Testis (tissue), 2 donors: ENCODE data around the gene SPEF2.

Source experiments
- CTCF ChIP-seq, 3 experiments: fragments of 450-650 bp in 2 of 3; fragments of 200-600 bp in 1 of 3; sonication (generic) in 1 of 3; IDR thresholded peaks; one replicate each; pipeline ENCODE4 v1.5.1; 2016 to 2019; ENCODE audit warnings: antibody characterized with exemption in 3 of 3, mild to moderate bottlenecking in 2 of 3, moderate library complexity in 1 of 3
- POLR2A ChIP-seq: fragments of 450-650 bp; IDR thresholded peaks from one replicate; pipeline ENCODE4 v1.6.1; 2017; ENCODE audit warnings: antibody characterized with exemption, mild to moderate bottlenecking, moderate library complexity

- no peak for TF ChIP-seq POLR2A
- TF ChIP-seq CTCF (IDR thresholded peaks at IDR 0.05), result no peak
Observed at GRCh38 chr5:35671541-35672295, 54.1 kb downstream of the SPEF2 start.
